ENCODE data around the gene KMT2A. TPM values are rescaled to one million over a fixed set of nuclear protein-coding genes. Genes with fewer than 3 reads are reported as not detected.
"Not testable (repeated sequence)": the region's sequence is repeated elsewhere in the genome, so short reads cannot be mapped to it uniquely, and the experiment has no call there.

The KMT2A gene
- total and polyA plus RNA-seq, 9 donors = 20.9 to 32.0 (median 26.4) TPM

- H3K36me3 ChIP-seq (ENCODE audit: control insufficient read depth, insufficient read depth, low read length) = peaks cover 20% of the 10 kb centered on the region
- no peak overlapping the region for H3K27ac ChIP-seq (ENCODE audit: low read length)
- H3K4me3 ChIP-seq (ENCODE audit: low read length) = no peak overlapping the region
- no CpG with 5 or more reads among the region's 7 CpGs for WGBS (ENCODE audit: insufficient coverage)
- H3K27me3 ChIP-seq (ENCODE audit: control insufficient read depth, insufficient read depth, low read length) = no peaks in the 10 kb centered on the region
- H3K9me3 ChIP-seq (replicated peaks; ENCODE audit: control insufficient read depth, low read depth, low read length) = no peaks in the 10 kb centered on the region
- no peak for DNase-seq
- no peaks in the 10 kb centered on the region for H3K4me1 ChIP-seq (ENCODE audit: control insufficient read depth, insufficient read depth, low read length)
Measured at GRCh38 chr11:118410055-118410745, 26.1 kb upstream of the KMT2A start.

- Histone ChIP-seq H3K4me1 (ENCODE audit: control insufficient read depth, insufficient read depth, low read length) (no peaks in the 10 kb centered on the region), H3K9me3 (replicated peaks; ENCODE audit: control insufficient read depth, low read depth, low read length) (no peaks in the 10 kb centered on the region), H3K4me3 (ENCODE audit: low read length) (no peak overlapping the region), H3K36me3 (ENCODE audit: control insufficient read depth, insufficient read depth, low read length) (peaks cover 17% of the 10 kb centered on the region), H3K27ac (ENCODE audit: low read length) (no peak overlapping the region), H3K27me3 (ENCODE audit: control insufficient read depth, insufficient read depth, low read length) (no peaks in the 10 kb centered on the region)
- no peak for DNase-seq
- WGBS (ENCODE audit: insufficient coverage) = no CpG with 5 or more reads among the region's 4 CpGs
Measured at GRCh38 chr11:118411530-118411929, 24.8 kb upstream of the KMT2A start.

DNA sequence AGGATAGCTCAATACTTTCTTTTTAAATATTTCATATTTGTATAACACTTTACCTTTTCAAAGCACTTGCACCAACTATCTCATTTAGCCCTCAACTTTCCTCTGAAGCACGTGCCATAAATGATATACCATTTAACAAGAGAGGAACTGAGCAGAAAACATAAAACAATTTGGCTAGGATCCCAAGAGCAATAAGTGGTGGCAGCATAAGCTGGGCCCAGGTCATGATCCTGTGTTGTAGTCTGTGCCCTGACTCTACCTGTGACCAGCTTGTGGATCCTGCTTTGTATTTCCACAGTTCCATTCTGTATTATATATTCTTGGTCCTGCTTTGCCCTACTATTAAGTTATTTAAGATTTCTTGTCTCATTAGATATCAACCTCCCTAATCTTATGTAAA is 23.4 kb upstream of the KMT2A start:
- peaks cover 5% of the 10 kb centered on the region for H3K36me3 ChIP-seq (ENCODE audit: control insufficient read depth, insufficient read depth, low read length)
- no peaks in the 10 kb centered on the region for H3K9me3 ChIP-seq (replicated peaks; ENCODE audit: control insufficient read depth, low read depth, low read length)
- H3K4me1 ChIP-seq (ENCODE audit: control insufficient read depth, insufficient read depth, low read length) = no peaks in the 10 kb centered on the region
- H3K27me3 ChIP-seq (ENCODE audit: control insufficient read depth, insufficient read depth, low read length) = no peaks in the 10 kb centered on the region
- H3K4me3 ChIP-seq (ENCODE audit: low read length) = no peak overlapping the region
- H3K27ac ChIP-seq (ENCODE audit: low read length) = no peak overlapping the region
- no peak for DNase-seq
- no CpG with 5 or more reads among the region's 1 CpG for WGBS (ENCODE audit: insufficient coverage)

DNA sequence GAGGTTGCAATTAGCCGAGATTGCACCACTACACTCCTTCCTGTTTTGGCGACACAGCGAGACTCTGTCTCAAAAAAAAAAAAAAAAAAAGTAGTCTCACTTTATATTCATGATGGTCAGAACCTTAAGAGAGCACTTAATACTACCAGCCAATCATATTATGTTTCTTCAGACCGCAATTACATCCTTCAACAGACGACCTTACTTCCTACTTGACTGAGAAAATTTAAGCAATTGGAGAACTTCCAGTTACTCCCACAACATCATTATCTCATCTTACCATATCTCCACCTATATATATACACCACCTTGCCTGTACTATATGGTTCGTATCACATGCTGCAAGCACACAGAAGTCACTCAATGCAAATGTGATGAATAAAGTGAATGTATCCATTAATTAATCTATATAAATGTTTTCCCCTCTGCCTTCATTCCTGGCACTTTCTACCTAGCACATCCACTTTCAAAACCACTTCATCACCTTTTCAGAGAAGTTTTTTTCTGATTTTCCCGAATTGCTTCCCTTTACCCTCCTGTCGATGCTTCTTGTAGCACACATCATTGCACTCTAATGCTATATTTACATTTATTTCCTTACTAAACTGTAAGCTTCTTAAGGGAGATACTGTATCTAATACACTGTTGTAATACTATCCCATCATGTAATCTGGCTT is 21.1 kb upstream of the KMT2A start:
- H3K4me1 ChIP-seq (ENCODE audit: control insufficient read depth, insufficient read depth, low read length) = no peaks in the 10 kb centered on the region
- H3K27ac ChIP-seq (ENCODE audit: low read length) = no peak overlapping the region
- WGBS (ENCODE audit: insufficient coverage) = 69% methylated on average over 2 of the region's 8 CpGs
- H3K4me3 ChIP-seq (ENCODE audit: low read length) = no peak overlapping the region
- no peaks in the 10 kb centered on the region for H3K27me3 ChIP-seq (ENCODE audit: control insufficient read depth, insufficient read depth, low read length)
- no peak for DNase-seq
- peaks cover 4% of the 10 kb centered on the region for H3K36me3 ChIP-seq (ENCODE audit: control insufficient read depth, insufficient read depth, low read length)
- H3K9me3 ChIP-seq (replicated peaks; ENCODE audit: control insufficient read depth, low read depth, low read length) = no peaks in the 10 kb centered on the region

DNA sequence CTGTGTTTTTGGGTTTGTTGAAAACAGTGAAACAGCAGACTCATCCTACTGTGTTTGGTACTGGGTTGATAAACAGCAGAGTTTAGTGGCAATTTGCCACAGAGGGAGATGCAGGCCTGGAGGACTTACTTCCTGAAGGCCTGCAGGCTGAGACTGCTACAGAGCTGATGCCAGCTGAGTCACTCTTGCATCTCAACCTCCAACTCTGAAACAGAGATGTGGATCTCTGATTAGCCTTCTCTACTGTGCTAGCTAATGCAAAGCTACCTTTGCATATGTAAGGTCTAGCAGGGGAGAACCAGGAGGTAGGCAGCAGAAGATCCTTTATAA is 20.6 kb upstream of the KMT2A start:
- H3K27me3 ChIP-seq (ENCODE audit: control insufficient read depth, insufficient read depth, low read length) = no peaks in the 10 kb centered on the region
- no peak overlapping the region for H3K4me3 ChIP-seq (ENCODE audit: low read length)
- H3K27ac ChIP-seq (ENCODE audit: low read length) = no peak overlapping the region
- DNase-seq = no peak
- H3K9me3 ChIP-seq (replicated peaks; ENCODE audit: control insufficient read depth, low read depth, low read length) = no peaks in the 10 kb centered on the region
- H3K36me3 ChIP-seq (ENCODE audit: control insufficient read depth, insufficient read depth, low read length) = peaks cover 4% of the 10 kb centered on the region
- no peaks in the 10 kb centered on the region for H3K4me1 ChIP-seq (ENCODE audit: control insufficient read depth, insufficient read depth, low read length)

DNA sequence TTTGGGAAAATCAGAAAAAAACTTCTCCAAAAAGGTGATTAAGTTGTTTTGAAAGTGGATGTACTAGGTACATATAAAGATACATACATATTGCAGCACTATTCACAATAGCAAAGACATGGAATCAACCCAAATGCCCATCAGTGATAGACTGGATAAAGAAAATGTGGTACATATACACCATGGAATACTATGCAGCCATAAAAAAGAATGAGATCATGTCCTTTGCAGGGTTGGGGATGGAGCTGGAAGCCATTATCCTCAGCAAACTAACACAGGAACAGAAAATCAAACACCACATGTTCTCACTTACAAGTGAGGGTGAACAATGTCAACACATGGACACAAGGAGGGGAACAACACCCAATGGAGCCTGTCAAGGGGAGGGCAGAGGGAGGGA is 19.4 kb upstream of the KMT2A start:
- not testable (repeated sequence) for DNase-seq; H3K9me3 ChIP-seq (replicated peaks; ENCODE audit: control insufficient read depth, low read depth, low read length); H3K27ac ChIP-seq (ENCODE audit: low read length); H3K36me3 ChIP-seq (ENCODE audit: control insufficient read depth, insufficient read depth, low read length); H3K27me3 ChIP-seq (ENCODE audit: control insufficient read depth, insufficient read depth, low read length); H3K4me1 ChIP-seq (ENCODE audit: control insufficient read depth, insufficient read depth, low read length); H3K4me3 ChIP-seq (ENCODE audit: low read length)

- H3K27me3 ChIP-seq (ENCODE audit: control insufficient read depth, insufficient read depth, low read length) = no peaks in the 10 kb centered on the region
- WGBS (ENCODE audit: insufficient coverage) = no CpG with 5 or more reads among the region's 4 CpGs
- no peaks in the 10 kb centered on the region for H3K4me1 ChIP-seq (ENCODE audit: control insufficient read depth, insufficient read depth, low read length)
- no peak overlapping the region for H3K27ac ChIP-seq (ENCODE audit: low read length)
- no peaks in the 10 kb centered on the region for H3K9me3 ChIP-seq (replicated peaks; ENCODE audit: control insufficient read depth, low read depth, low read length)
- no peak overlapping the region for H3K4me3 ChIP-seq (ENCODE audit: low read length)
- H3K36me3 ChIP-seq (ENCODE audit: control insufficient read depth, insufficient read depth, low read length) = peaks cover 2% of the 10 kb centered on the region
- DNase-seq = no peak
Measured at GRCh38 chr11:118417801-118418200, 18.5 kb upstream of the KMT2A start.

DNA sequence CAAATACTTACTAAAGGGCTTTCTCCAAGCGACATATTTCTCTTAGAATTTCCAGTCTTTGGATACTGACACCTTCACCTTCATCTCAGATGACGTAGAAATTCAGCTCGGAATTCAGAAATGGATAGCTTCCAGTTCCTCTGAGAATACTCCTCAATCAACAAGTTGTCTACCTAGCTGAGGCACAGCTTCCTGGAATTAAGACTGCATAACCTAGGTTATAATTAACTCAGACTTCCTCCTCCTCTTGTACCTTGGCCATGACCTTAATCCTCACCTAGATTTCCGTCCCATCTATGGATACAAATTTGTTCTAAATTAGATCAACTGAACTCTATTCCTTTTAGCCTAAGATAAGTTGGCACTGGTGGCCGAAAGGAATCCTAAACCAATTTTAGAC is 17.5 kb upstream of the KMT2A start:
- no peaks in the 10 kb centered on the region for H3K27me3 ChIP-seq (ENCODE audit: control insufficient read depth, insufficient read depth, low read length)
- no peaks in the 10 kb centered on the region for H3K4me1 ChIP-seq (ENCODE audit: control insufficient read depth, insufficient read depth, low read length)
- WGBS (ENCODE audit: insufficient coverage) = no CpG with 5 or more reads among the region's 5 CpGs
- no peaks in the 10 kb centered on the region for H3K9me3 ChIP-seq (replicated peaks; ENCODE audit: control insufficient read depth, low read depth, low read length)
- DNase-seq = no peak
- H3K36me3 ChIP-seq (ENCODE audit: control insufficient read depth, insufficient read depth, low read length) = no peaks in the 10 kb centered on the region
- no peak overlapping the region for H3K27ac ChIP-seq (ENCODE audit: low read length)
- no peak overlapping the region for H3K4me3 ChIP-seq (ENCODE audit: low read length)

DNA sequence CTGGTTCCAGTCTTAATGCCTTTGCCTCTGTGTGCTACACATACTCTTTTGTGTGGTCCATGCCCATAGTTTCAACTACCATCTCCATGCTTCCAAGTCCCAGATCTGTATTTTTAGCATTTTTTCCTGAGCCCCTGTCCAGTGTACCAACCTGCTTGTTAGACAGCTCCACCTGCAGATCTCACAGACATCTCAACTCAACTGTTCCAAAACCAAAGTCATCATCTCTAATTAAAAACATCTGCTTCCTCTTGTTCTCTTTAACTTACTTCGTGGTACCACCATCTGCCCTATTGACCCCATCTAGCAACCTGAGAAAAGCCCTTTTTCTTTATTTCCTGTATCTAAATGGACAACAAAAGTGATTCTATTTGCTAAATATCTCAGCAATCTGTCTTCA is 8.6 kb upstream of the KMT2A start:
- Histone ChIP-seq H3K4me1 (ENCODE audit: control insufficient read depth, insufficient read depth, low read length) (no peaks in the 10 kb centered on the region), H3K27me3 (ENCODE audit: control insufficient read depth, insufficient read depth, low read length) (no peaks in the 10 kb centered on the region), H3K36me3 (ENCODE audit: control insufficient read depth, insufficient read depth, low read length) (no peaks in the 10 kb centered on the region), H3K27ac (ENCODE audit: low read length) (no peak overlapping the region), H3K4me3 (ENCODE audit: low read length) (no peak overlapping the region), H3K9me3 (replicated peaks; ENCODE audit: control insufficient read depth, low read depth, low read length) (no peaks in the 10 kb centered on the region)
- WGBS (ENCODE audit: insufficient coverage) = 0% methylated on average over 1 of the region's 1 CpG
- no peak for DNase-seq

DNA sequence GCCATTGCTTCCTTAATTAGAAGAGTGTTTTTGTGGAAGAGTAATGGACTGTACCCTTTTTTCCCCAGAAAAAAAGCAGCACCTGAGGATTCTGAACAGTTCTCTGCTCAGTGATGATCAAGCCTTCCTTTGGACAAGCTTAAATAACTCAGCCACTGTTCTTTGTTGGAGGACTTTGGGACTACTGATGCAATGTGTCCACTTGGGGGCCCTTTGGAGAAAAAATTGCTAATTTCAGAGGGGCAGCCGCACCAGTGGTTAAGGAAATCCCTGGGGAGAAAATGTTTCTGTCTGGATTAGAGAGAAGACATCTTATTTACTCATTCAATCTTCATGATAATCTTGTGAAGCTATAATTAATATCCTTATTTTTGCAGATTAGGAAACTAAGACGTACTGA is 5.3 kb upstream of the KMT2A start:
- peaks cover 11% of the 10 kb centered on the region for H3K4me1 ChIP-seq (ENCODE audit: control insufficient read depth, insufficient read depth, low read length)
- no peak overlapping the region for H3K4me3 ChIP-seq (ENCODE audit: low read length)
- no peak overlapping the region for H3K27ac ChIP-seq (ENCODE audit: low read length)
- no peaks in the 10 kb centered on the region for H3K9me3 ChIP-seq (replicated peaks; ENCODE audit: control insufficient read depth, low read depth, low read length)
- H3K27me3 ChIP-seq (ENCODE audit: control insufficient read depth, insufficient read depth, low read length) = no peaks in the 10 kb centered on the region
- no peak for DNase-seq
- no peaks in the 10 kb centered on the region for H3K36me3 ChIP-seq (ENCODE audit: control insufficient read depth, insufficient read depth, low read length)
- no CpG with 5 or more reads among the region's 2 CpGs for WGBS (ENCODE audit: insufficient coverage)

- Histone ChIP-seq H3K36me3 (ENCODE audit: control insufficient read depth, insufficient read depth, low read length) (no peaks in the 10 kb centered on the region), H3K4me3 (ENCODE audit: low read length) (peak overlapping the region; percentile 60), H3K9me3 (replicated peaks; ENCODE audit: control insufficient read depth, low read depth, low read length) (no peaks in the 10 kb centered on the region), H3K27me3 (ENCODE audit: control insufficient read depth, insufficient read depth, low read length) (no peaks in the 10 kb centered on the region), H3K27ac (ENCODE audit: low read length) (no peak overlapping the region), H3K4me1 (ENCODE audit: control insufficient read depth, insufficient read depth, low read length) (peaks cover 24% of the 10 kb centered on the region)
- no peak for DNase-seq
- 0% methylated on average over 3 of the region's 9 CpGs for WGBS (ENCODE audit: insufficient coverage)
Measured at GRCh38 chr11:118434123-118434552, 2.2 kb upstream of the KMT2A start.
